ENCODE data around the gene FRMPD4.

GRCh38 chrX:12352922-12353321, 214.6 kb downstream of the FRMPD4 start:
- TF ChIP-seq RCOR1 (conservative IDR thresholded peaks at IDR 0.05; ENCODE audit: low read depth, low read length) (no peak), SP1 (IDR thresholded peaks at IDR 0.05; ENCODE audit: low read depth, low read length) (no peak), CTCF (IDR thresholded peaks at IDR 0.05 in 2 of 3, conservative IDR thresholded peaks at IDR 0.05 in 1 of 3; ENCODE audit: control insufficient read depth in 2 of 3, extremely low read depth in 1 of 3, insufficient read depth in 1 of 3, low read depth in 3 of 3, low read length in 3 of 3) (no peak), REST (IDR thresholded peaks at IDR 0.05; ENCODE audit: low read depth, low read length) (no peak), PML (IDR thresholded peaks at IDR 0.05; ENCODE audit: low read length) (no peak), ATF2 (IDR thresholded peaks at IDR 0.05; ENCODE audit: low read length) (no peak), EP300 (IDR thresholded peaks at IDR 0.05; ENCODE audit: borderline replicate concordance in 1 of 2, control insufficient read depth in 1 of 2, low read depth in 2 of 2, low read length in 2 of 2) (no peak)

Data from GM12878 (cell line).